ENCODE results near the gene ENAM. TPM values are rescaled to one million over a fixed set of nuclear protein-coding genes. Genes with fewer than 3 reads are reported as not detected.

The ENAM gene
- total and polyA plus RNA-seq, 9 of the 15 experiments (the other 6 are each of a cell fraction or from before 2014, with no cell fraction given) = 0.04 to 0.09 (median 0.04) TPM; not detected in 6

DNA sequence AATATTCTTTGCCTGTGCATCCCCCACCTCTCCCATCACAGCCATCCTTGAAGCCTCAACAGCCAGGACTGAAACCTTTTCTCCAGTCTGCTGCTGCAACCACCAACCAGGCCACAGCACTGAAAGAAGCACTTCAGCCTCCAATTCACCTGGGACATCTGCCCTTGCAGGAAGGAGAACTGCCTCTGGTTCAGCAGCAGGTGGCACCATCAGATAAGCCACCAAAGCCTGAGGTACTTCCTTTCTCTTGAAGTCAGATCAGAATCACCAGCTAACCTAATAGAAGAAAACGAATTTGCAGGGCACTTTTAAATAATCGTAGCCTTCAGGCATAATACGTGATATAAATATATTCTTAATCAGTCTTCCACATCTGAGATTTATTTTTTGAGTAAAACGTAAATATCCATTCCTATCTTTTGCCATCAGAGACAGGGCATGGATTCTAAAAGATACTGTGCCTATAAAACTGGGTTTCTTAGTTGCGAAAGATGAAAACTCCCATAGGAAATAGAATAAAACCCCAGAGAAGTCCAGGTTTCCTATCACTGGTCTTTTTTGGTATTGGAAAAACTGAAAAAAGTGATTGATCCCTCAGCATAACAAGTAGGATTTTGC, 27.0 kb upstream of the ENAM start (continued):
- TF ChIP-seq, protein P1, sequence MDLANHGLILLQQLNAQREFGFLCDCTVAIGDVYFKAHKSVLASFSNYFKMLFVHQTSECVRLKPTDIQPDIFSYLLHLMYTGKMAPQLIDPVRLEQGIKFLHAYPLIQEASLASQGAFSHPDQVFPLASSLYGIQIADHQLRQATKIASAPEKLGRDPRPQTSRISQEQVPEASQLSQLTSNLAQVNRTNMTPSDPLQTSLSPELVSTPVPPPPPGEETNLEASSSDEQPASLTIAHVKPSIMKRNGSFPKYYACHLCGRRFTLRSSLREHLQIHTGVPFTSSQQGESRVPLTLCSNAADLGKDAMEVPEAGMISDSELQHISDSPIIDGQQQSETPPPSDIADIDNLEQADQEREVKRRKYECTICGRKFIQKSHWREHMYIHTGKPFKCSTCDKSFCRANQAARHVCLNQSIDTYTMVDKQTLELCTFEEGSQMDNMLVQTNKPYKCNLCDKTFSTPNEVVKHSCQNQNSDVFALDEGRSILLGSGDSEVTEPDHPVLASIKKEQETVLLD (IDR thresholded peaks at IDR 0.05) = no peak
- TF ChIP-seq SMC3 (conservative IDR thresholded peaks at IDR 0.05; ENCODE audit: insufficient read depth, low read depth, low read length) = peak; percentile 74
- TF ChIP-seq, protein P2, sequence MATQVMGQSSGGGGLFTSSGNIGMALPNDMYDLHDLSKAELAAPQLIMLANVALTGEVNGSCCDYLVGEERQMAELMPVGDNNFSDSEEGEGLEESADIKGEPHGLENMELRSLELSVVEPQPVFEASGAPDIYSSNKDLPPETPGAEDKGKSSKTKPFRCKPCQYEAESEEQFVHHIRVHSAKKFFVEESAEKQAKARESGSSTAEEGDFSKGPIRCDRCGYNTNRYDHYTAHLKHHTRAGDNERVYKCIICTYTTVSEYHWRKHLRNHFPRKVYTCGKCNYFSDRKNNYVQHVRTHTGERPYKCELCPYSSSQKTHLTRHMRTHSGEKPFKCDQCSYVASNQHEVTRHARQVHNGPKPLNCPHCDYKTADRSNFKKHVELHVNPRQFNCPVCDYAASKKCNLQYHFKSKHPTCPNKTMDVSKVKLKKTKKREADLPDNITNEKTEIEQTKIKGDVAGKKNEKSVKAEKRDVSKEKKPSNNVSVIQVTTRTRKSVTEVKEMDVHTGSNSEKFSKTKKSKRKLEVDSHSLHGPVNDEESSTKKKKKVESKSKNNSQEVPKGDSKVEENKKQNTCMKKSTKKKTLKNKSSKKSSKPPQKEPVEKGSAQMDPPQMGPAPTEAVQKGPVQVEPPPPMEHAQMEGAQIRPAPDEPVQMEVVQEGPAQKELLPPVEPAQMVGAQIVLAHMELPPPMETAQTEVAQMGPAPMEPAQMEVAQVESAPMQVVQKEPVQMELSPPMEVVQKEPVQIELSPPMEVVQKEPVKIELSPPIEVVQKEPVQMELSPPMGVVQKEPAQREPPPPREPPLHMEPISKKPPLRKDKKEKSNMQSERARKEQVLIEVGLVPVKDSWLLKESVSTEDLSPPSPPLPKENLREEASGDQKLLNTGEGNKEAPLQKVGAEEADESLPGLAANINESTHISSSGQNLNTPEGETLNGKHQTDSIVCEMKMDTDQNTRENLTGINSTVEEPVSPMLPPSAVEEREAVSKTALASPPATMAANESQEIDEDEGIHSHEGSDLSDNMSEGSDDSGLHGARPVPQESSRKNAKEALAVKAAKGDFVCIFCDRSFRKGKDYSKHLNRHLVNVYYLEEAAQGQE (IDR thresholded peaks at IDR 0.05; ENCODE audit: borderline replicate concordance) = peak; percentile 74
- TF ChIP-seq, protein P2 (CRISPR knock-in tag; IDR thresholded peaks at IDR 0.05; ENCODE audit: low read depth) = no peak
- peak; percentile 34; the same call in 1 of the 2 replicates for TF ChIP-seq CC2D1A (IDR thresholded peaks at IDR 0.05)
- peak in 1 of 2 experiments; percentile 40; a peak in 1 of 4 replicates for TF ChIP-seq RCOR1 (IDR thresholded peaks at IDR 0.05; ENCODE audit: borderline replicate concordance in 1 of 2, low read depth in 2 of 2, low read length in 2 of 2)
- peak; percentile 94 for TF ChIP-seq STAG1 (CRISPR knock-in tag; IDR thresholded peaks at IDR 0.05; ENCODE audit: borderline replicate concordance)
- peak; percentile 44; the same call in 1 of the 2 replicates for TF ChIP-seq GATA2 (CRISPR knock-in tag; IDR thresholded peaks at IDR 0.05)
- TF ChIP-seq ZNF133 (CRISPR knock-in tag; IDR thresholded peaks at IDR 0.05) = no peak
- TF ChIP-seq SP2 (IDR thresholded peaks at IDR 0.05; ENCODE audit: extremely low read depth, low read depth, low read length, poor library complexity, severe bottlenecking) = no peak

Measured in K562 (cell line).